Measurements from ENCODE around the gene RCC2. TPM values are rescaled to one million over a fixed set of nuclear protein-coding genes. Genes with fewer than 3 reads are reported as not detected.

RCC2 gene
- total and polyA plus RNA-seq, 2 of the 4 experiments (the other 2 are of a cell fraction), result 24.0 to 38.9 TPM

DNA sequence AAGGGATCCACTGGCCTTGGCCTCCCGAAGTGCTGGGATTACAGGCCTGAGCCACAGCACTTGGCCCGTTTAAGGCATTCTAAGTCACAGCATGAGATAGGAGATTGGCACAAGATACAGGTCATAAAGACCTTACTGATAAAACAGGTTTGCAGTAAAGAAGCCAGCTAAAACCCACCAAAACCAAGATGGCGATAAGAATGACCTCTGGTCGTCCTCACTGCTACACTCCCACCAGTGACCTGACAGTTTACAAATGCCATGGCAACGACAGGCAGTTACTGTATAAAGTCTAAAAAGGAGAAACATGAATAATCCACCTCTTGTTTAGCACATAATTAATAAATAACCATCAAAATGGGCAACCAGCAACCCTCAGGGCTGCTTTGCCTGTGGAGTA lies 33.3 kb upstream of the RCC2 start:
- Histone ChIP-seq H3K36me3 (ENCODE audit: control insufficient read depth, insufficient read depth, low read length) (no peaks in the 10 kb centered on the region), H3K4me2 (ENCODE audit: low read depth, low read length) (no peak overlapping the region), H4K20me1 (ENCODE audit: insufficient read depth, low read length) (no peaks in the 10 kb centered on the region), H3K9me3 (ENCODE audit: control insufficient read depth, insufficient read depth, low read length) (no peaks in the 10 kb centered on the region), H4K5ac (ENCODE audit: low read depth, low read length) (no peak overlapping the region), H3K14ac (replicated peaks; ENCODE audit: low read depth, low read length) (no peak overlapping the region), H2BK20ac (ENCODE audit: low read depth, low read length) (no peak overlapping the region), H3K27me3 (ENCODE audit: control insufficient read depth, insufficient read depth, low read length) (no peaks in the 10 kb centered on the region; the same call in 1 of the 2 replicates), H3K9me1 (ENCODE audit: insufficient read depth, low read length) (no peaks in the 10 kb centered on the region), H3K56ac (ENCODE audit: extremely low read depth, insufficient read depth, low read length) (no peak overlapping the region), H2AFZ (replicated peaks; ENCODE audit: low read length, poor library complexity) (no peak overlapping the region), H2AK5ac (ENCODE audit: low read depth, low read length) (no peak overlapping the region), H3K23ac (ENCODE audit: low read depth, low read length) (no peak overlapping the region), H3K4me1 (ENCODE audit: control insufficient read depth, insufficient read depth, low read length) (no peaks in the 10 kb centered on the region), H3K79me1 (ENCODE audit: low read depth in 1 of 2, low read length in 2 of 2) (no peaks in the 10 kb centered on the region), H3K9ac (ENCODE audit: low read depth, low read length) (no peak overlapping the region), H2AK9ac (replicated peaks; ENCODE audit: low read depth, low read length, poor library complexity) (no peak overlapping the region), H4K8ac (ENCODE audit: low read depth in 2 of 2, low read length in 2 of 2) (no peak overlapping the region), H3K18ac (ENCODE audit: low read depth, low read length) (no peak overlapping the region), H4K91ac (ENCODE audit: insufficient read depth, low read depth, low read length) (no peak overlapping the region), H3K4me3 (ENCODE audit: insufficient read depth, low read depth, low read length) (no peak overlapping the region), H2BK15ac (ENCODE audit: low read depth, low read length) (no peak overlapping the region), H3K4ac (ENCODE audit: low read depth, low read length) (no peak overlapping the region), H2BK5ac (ENCODE audit: low read depth, low read length, poor library complexity, severe bottlenecking) (no peak overlapping the region), H3K27ac (ENCODE audit: insufficient read depth, low read length) (no peak overlapping the region), H2BK120ac (ENCODE audit: low read depth, low read length) (no peak overlapping the region)
- TF ChIP-seq MAZ (IDR thresholded peaks at IDR 0.05; ENCODE audit: borderline replicate concordance, low read depth, low read length) (no peak), POLR2A (IDR thresholded peaks at IDR 0.05; ENCODE audit: low read depth, low read length) (no peak), BHLHE40 (IDR thresholded peaks at IDR 0.05; ENCODE audit: low read depth, low read length) (no peak), MXI1 (IDR thresholded peaks at IDR 0.05; ENCODE audit: borderline replicate concordance, low read depth, low read length) (no peak)
- ChIA-PET POLR2A (ENCODE audit: unreplicated experiment) (no interaction called here), CTCF (no interaction called here)
- DNase-seq (no peak), ATAC-seq (ENCODE audit: low read depth) (no peak)
- dilution Hi-C loops (cut with HindIII; ENCODE audit: low sequenced_read_pairs, unreplicated experiment), result no loop called here
- BruUV-seq (replicated peaks), result no TSS peak
- WGBS, 2 experiments (ENCODE audit: extremely low coverage in 2 of 2, insufficient read length in 1 of 2), result 67% methylated on average over 2 of the region's 5 CpGs; no CpG with 5 or more reads in 1 of the 2 experiments
- in situ Hi-C loops (cut with MboI; ENCODE audit: low sequenced_read_pairs), result no loop called here
- intact Hi-C loops (cut with micrococcal nuclease), result loop anchor here (5.0 kb wide), 1 partner anchor 884 kb away; no protein-coding TSS in a partner anchor
